CD4-positive, alpha-beta T cell treated with Interleukin-4 for 4 hours (primary cell): ENCODE results near the gene CYBC1.

Source experiments
- DNase-seq: peaks from one replicate; pipeline ENCODE4 v3.0.0-alpha.2; 2020

Gene CYBC1

DNA sequence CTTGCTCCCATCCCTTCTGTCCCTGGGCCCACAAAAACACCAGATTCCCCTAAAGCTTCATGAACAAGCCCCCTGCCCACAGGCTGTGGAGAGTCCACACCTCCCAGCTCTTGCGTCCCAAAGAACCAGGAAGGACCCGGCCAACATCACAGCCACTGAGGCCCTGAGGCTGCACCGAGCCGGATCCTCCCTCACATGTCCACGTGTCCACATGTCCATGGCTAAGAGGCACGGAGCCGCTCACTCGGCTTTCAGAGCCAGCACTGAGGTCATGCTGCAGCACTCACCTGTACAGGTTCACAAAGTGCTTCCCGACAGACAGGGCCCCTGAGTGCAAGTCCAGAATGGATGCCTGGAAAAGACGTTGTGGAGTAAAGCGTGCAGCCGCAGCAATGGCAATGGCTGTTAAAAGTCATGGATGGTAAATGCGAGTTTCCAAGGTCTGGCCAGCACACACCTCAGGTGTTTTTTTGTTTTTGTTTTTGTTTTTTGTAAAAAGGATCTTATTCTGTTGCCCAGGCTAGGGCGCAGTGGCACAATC is 44.4 kb downstream of the CYBC1 start:
- no peak for DNase-seq

DNA sequence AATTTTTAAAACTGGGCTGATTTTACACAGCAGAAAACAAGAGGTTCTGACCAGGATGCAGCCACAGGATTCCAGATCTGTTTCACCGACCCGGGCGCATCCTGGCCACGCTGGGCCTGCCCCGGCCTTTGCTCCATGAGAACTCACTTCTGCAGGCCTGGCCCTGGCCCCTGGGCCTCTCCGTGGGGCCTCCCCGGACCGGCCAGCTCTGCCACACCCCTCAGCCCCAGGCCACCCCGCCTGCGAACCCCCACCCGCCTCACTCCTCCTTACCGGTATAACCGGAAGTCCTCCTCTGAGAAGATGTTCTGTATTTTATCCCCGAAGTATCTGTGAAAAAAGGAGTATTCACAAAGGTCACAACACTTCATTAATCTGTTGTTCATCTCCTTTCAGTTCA is 45.5 kb downstream of the CYBC1 start:
- DNase-seq = no peak

- no peak for DNase-seq
These were observed 46.6 kb downstream of the CYBC1 start for GRCh38 chr17:82403662-82404660.

GRCh38 chr17:82402865-82403264 is 47.7 kb downstream of the CYBC1 start:
- DNase-seq = no peak

GRCh38 chr17:82400830-82401229 is 49.7 kb downstream of the CYBC1 start:
- DNase-seq = peak; percentile 47

DNA sequence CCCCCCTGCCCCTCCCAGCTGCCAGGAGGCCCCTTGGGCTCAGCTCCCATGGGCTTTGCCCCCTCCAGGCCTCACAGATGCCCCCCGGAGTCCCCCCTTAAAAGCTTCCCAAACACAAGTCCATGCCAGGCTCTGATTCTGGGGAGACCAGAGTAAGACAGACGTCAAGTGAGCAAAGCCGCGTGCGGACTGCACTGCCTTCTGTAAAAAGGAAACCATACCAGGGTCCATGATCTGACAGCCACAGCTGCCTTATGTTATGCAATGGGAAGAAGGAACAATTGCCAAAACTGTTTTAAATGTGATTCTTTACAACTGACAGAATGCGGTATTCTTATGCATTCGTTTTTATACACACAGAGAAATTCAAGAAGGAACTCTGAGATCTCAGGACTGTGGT is 50.3 kb downstream of the CYBC1 start:
- DNase-seq = no peak

DNA sequence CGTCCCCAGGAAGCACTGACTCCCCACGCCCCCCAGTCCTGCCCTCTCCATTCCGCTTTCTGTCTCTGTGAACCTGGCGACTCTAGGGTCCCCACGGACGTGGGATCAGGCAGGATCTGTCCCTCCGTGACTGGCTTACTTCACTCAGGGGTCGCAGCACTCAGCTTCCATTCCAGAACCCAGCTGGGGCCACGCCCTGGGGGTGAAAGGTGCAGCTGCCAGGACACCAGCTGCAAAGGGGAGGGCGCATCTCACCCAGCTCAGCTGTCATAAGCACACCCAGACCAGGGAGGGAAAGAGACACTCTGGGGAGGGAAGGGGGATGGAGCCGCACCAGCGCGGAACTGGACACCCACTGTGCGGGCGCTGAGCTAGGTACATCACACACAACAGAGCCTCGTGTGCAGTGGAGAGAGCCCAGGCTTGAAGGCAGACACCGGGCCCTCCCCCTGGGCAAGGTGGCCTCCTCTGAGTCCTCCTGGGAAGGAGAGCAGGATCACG is 50.9 kb downstream of the CYBC1 start:
- no peak for DNase-seq

DNA sequence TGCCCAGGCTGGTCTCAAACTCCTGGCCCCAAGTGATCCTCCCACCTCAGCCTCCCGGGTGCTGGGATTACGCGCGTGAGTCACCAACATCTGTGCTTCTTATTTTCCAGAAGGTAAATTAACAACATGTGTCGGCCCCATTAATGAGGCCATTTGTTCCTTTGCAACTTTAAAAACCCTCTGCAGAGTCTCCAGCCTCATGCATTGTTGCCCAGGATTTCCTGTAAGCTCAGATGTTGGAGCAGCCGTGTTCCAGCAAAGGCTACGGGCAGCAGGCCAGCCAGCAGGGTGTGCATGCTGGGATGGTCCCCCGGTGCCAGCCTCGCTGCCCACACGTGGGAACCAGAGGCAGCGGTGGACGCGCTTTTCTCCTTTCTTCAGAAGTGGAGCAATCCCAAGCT is 51.5 kb downstream of the CYBC1 start:
- DNase-seq = no peak

GRCh38 chr17:82397449-82398335 is 52.9 kb downstream of the CYBC1 start:
- DNase-seq = no peak

GRCh38 chr17:82396601-82397435 is 53.7 kb downstream of the CYBC1 start:
- no peak for DNase-seq

DNA sequence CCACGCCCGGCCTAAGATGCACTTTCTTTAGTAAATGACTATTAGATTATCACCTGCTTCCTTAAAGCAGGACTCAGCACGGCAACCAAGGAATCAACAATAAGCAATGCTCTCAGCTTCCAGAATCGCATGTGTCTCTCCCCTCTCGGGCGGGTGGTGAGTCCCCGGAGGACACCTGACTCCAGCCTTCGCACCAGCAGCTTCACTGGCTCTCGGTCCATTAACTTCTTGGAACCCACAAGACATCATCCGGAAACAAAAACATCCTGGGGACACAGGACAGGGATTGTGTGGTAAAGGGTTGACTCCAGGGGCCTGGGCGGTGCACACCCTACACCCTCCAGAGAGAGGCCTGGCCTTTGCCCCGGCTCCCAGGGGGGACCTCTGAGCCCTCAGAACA is 56.3 kb downstream of the CYBC1 start:
- no peak for DNase-seq

GRCh38 chr17:82392941-82393340 is 57.6 kb downstream of the CYBC1 start:
- no peak for DNase-seq
